ENCODE data around the gene RBPJL. TPM values are rescaled to one million over a fixed set of nuclear protein-coding genes. Genes with fewer than 3 reads are reported as not detected.

Gene RBPJL
- total RNA-seq, 1 donor from 2014 or later: not detected

DNA sequence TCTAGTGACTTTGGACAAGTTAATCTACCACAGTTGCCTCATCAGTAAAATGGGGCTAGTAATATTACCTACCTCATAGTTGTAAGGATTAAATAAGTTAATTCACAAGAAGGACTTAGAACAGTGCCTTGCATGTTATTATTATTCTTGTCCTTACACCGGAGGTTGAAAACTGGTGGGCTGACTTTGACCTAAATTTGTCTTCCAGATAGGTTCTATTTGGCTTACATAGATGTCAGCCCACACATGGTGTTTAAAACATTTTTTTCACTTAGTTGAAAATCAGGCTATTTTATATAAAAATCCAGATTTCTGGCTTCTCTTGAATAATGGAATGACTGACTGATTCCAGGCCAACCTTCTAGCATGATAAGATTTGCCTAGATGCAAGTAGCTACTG lies 59.6 kb downstream of the RBPJL start:
- Mint-ChIP-seq H3K27ac (no peak overlapping the region), H3K4me3 (ENCODE audit: low read depth) (no peak overlapping the region), H3K27me3 (ENCODE audit: low read depth) (no peaks in the 10 kb centered on the region), H3K9me3 (no peaks in the 10 kb centered on the region), H3K4me1 (ENCODE audit: low read depth) (peaks cover 25% of the 10 kb centered on the region), H3K36me3 (ENCODE audit: low read depth) (peaks cover 34% of the 10 kb centered on the region)
- intact Hi-C loops (cut with micrococcal nuclease): no loop called here
- no peak for DNase-seq (ENCODE audit: low spot score)

DNA sequence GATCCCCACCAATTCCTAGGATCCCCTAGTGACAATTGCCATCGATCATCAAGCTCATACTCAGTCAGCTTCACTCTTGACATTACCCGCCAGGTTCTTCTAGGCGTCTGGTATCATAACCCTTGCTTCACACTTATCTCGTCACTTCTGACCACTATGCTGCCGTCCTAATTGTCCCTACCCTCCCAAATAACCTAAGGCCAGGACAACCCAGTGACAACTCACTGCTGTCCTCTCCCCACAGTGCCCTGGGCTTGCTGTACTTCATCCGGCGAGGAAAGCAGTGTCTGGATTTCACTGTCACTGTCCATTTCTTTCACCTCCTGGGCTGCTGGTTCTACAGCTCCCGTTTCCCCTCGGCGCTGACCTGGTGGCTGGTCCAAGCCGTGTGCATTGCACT lies 60.0 kb downstream of the RBPJL start:
- H3K27me3 Mint-ChIP-seq (ENCODE audit: low read depth): no peaks in the 10 kb centered on the region
- intact Hi-C loops (cut with micrococcal nuclease): no loop called here
- no peak overlapping the region for H3K27ac Mint-ChIP-seq
- DNase-seq (ENCODE audit: low spot score): no peak
- peaks cover 34% of the 10 kb centered on the region for H3K36me3 Mint-ChIP-seq (ENCODE audit: low read depth)
- H3K4me1 Mint-ChIP-seq (ENCODE audit: low read depth): peaks cover 25% of the 10 kb centered on the region
- no peaks in the 10 kb centered on the region for H3K9me3 Mint-ChIP-seq
- no peak overlapping the region for H3K4me3 Mint-ChIP-seq (ENCODE audit: low read depth)

DNA sequence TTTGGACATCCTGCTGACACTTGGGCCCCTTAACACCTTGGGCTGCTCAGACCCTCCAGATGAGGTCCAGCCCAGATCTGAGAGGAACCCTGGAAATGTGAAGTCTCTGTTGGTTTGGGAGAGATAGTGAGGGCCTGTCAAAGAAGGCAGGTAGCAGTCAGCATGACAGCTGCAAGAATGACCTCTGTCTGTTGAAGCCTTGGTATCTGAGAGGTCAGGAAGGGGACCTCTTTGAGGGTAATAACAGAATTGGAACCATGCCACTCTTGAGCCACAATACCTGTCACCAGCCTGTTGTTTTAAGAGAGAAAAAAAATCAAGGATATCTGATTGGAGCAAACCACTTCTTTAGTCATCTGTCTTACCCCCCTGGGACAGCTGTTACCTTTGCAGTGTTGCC lies 60.5 kb downstream of the RBPJL start:
- Mint-ChIP-seq H3K4me1 (ENCODE audit: low read depth) (peaks cover 22% of the 10 kb centered on the region), H3K4me3 (ENCODE audit: low read depth) (no peak overlapping the region)

More for the DNA sequence above, 60.5 kb downstream of the RBPJL start:
- DNase-seq (ENCODE audit: low spot score): no peak
- Mint-ChIP-seq H3K27ac (no peak overlapping the region), H3K36me3 (ENCODE audit: low read depth) (peaks cover 34% of the 10 kb centered on the region), H3K9me3 (no peaks in the 10 kb centered on the region), H3K27me3 (ENCODE audit: low read depth) (no peaks in the 10 kb centered on the region)
- intact Hi-C loops (cut with micrococcal nuclease): no loop called here

Other genes with a start within 250 kb of the RBPJL start
- 0.18 and 0.21 TPM in 2 replicates for gene KCNS1, start 205.7 kb upstream of the RBPJL start, total RNA-seq
- gene WFDC5, start 191.7 kb upstream of the RBPJL start, total RNA-seq: not detected in 2 replicates
- gene WFDC12, start 182.4 kb upstream of the RBPJL start, total RNA-seq: not detected in 2 replicates
- gene PI3, start 131.9 kb upstream of the RBPJL start, total RNA-seq: not detected in 2 replicates
- gene SEMG1, start 99.8 kb upstream of the RBPJL start, total RNA-seq: not detected in 2 replicates
- not detected in 2 replicates for gene SEMG2, start 85.5 kb upstream of the RBPJL start, total RNA-seq
- gene SLPI, start 52.3 kb upstream of the RBPJL start, total RNA-seq: not detected in 2 replicates
- 0.39 and 0.64 TPM in 2 replicates for gene MATN4, start 1.5 kb downstream of the RBPJL start, total RNA-seq
- 133 and 136 TPM in 2 replicates for gene SDC4, start 41.6 kb downstream of the RBPJL start, total RNA-seq
- 16.8 and 20.1 TPM in 2 replicates for gene SYS1, start 56.3 kb downstream of the RBPJL start, total RNA-seq
- gene TP53TG5, start 71.5 kb downstream of the RBPJL start, total RNA-seq: not detected in 2 replicates
- 12.3 and 12.8 TPM in 2 replicates for gene DBNDD2, start 101.4 kb downstream of the RBPJL start, total RNA-seq
- 72.5 and 72.7 TPM in 2 replicates for gene PIGT, start 109.3 kb downstream of the RBPJL start, total RNA-seq
- not detected in 2 replicates for gene WFDC2, start 162.9 kb downstream of the RBPJL start, total RNA-seq
- gene SPINT3, start 208.8 kb downstream of the RBPJL start, total RNA-seq: not detected in 2 replicates
- not detected in 2 replicates for gene WFDC6, start 232.6 kb downstream of the RBPJL start, total RNA-seq
- not detected in 2 replicates for gene EPPIN, start 240.6 kb downstream of the RBPJL start, total RNA-seq